ENCODE measurements around the gene ZNF467.

Gene ZNF467

DNA sequence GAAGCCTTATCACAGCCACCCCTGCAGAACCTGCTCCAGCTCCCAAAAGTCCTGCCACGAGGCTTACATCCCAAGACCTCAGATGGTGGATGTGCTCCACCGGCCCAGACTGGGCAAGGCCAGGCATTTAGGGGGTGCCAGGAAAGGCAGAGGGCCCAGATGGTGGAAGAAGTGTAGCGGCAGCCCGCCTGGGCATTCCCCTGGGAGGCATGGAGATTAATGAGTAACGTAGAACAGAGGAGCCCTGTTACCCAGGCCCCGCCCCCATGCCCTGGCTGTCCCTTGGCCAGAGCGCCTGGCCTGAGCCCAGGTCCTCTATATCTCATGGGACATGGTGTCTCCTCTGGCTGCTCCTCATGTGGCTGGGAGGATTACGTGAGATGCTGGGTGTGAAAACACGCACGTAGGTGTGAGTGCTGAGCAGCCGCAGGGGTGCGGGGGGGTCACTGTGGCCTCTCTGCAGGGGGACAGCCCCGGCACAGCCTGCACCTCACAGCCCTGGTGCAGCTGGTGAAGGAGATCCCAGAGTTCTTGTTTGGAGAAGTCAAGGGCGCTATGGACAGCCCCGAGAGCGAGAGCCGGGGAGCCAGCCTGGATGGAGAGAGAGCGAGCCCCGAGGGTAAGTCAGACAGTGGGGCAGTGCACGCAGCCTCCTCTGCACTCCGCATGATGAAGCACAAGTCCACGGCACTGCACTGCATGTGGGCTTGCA is 52.9 kb downstream of the ZNF467 start:
- Histone ChIP-seq H3K4me3 (no peak overlapping the region), H3K27ac (no peak overlapping the region)

DNA sequence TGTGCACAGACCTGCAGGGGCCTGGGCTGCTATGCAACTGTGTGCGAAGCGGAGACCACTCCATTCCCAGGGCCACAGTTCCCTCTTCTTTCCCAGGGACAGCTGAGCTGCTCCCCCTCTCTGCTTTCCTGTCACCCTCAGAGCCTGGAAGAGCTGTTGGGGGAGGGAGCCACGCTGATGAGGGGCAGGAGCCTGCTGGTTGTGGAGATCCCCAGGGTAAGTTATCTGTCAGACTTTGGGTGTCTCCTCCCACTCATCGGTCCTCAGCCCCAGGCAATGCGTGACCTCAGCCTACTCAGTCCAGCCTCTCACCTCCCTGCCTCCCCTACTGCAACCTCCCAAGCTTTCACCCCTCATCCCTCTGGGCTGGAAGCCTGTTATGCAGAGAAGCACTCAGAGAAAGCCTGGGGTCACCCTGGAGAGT is 53.5 kb downstream of the ZNF467 start:
- Histone ChIP-seq H3K27ac (no peak overlapping the region), H3K4me3 (no peak overlapping the region)

DNA sequence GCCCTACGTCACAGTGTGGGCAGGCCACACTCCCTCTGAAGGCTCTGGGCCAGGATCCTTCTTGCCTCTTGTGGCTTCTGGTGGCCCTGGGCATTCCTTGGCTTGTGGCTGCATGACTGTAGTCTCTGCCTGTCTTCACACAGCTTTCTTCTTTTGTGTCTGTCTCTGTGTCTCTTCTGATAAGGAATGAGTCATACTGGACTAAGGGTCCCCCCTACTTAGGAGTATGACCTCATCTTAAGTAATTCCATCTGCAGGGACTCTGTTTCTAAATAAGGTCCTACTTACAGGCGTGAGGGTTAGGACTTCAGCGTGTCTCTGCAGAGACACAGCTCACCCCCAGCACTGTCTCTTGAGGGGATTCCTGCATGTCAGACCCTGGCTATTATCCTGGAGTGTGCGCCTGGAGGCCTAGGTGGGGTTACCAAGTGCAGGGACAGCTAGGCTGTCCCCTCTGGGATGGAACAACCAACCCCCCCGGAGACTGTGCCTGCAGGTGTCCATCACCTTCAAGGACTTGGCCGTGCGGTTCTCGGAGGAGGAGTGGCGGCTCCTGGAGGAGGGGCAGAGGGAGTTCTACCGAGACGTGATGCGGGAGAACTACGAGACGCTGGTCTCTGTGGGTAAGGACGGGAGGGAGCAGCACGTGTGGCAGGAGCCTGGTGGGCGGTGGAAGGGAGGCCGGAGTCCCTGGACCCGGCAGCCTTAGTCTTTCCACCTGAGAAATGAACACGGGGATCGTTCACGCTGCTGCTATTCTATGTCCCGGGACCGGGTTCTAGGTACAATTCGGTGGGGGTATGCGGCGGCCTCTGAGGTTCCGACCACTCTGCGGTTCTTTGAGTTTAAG is 54.1 kb downstream of the ZNF467 start:
- H3K27ac ChIP-seq: no peak overlapping the region
- H3K4me3 ChIP-seq: no peak overlapping the region

- Histone ChIP-seq H3K27ac (no peak overlapping the region), H3K4me3 (no peak overlapping the region)
Measured at GRCh38 chr7:149718730-149719049, 54.7 kb downstream of the ZNF467 start.

DNA sequence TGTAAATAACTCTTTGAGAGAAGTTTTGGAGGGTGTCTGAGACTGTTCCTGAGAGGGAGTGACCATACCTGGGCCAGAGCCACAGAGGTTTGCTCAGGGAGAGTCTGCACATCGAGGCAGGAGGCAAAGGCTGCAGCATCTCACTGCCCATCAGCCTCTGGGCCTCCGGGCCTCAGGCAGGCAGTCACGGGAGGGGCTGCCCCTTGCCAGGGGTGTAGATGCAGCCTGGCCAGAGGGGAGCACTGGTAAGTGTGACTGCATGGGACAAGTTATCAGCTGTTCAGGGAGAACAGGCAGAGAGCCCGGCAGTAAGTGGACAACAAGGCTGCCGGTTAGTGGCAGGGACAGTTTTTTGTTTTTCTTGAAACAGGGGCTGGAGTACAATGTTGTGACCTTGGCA is 55.9 kb downstream of the ZNF467 start:
- peak overlapping the region in 4 of 21 experiments; percentile 3 to 80 (median 17) for H3K27ac ChIP-seq
- H3K4me3 ChIP-seq: no peak overlapping the region

DNA sequence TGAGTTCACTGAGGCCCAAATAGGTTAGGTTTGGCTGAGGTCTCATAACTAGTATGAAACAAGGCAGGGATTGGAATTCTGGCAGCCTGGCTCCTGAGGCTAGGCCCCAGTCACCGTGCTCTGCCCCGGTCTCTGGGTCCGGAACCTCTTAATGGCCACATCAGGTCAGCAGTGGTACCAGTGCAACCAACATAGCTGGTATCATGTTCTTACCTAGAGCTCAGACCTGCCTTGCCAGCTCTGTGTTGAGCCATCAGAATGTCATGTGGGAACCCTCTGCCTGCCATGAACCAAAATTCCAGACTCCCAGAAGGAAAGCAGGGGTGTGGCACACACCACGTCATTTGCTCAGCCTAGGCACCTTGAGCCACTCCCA is 56.5 kb downstream of the ZNF467 start:
- peak overlapping the region in 8 of 21 experiments; percentile 13 to 80 (median 23) for H3K27ac ChIP-seq
- H3K4me3 ChIP-seq: no peak overlapping the region

GRCh38 chr7:149716007-149716931 is 57.1 kb downstream of the ZNF467 start:
- peak overlapping the region in 12 of 21 experiments; percentile 16 to 86 (median 48) for H3K27ac ChIP-seq
- H3K4me3 ChIP-seq: no peak overlapping the region

GRCh38 chr7:149715476-149715875 is 57.9 kb downstream of the ZNF467 start:
- Histone ChIP-seq H3K4me3 (peak overlapping the region; percentile 48 to 76 (median 52)), H3K27ac (peak overlapping the region in 18 of 21 experiments; percentile 36 to 87 (median 76))

GRCh38 chr7:149714910-149715471 is 58.4 kb downstream of the ZNF467 start:
- H3K27ac ChIP-seq: peak overlapping the region in 19 of 21 experiments; percentile 1 to 87 (median 76)
- H3K4me3 ChIP-seq: peak overlapping the region; percentile 48 to 76 (median 52)
